H1 (cell line): Measurements from ENCODE around the gene FOXB1. TPM values are rescaled to one million over a fixed set of nuclear protein-coding genes. Genes with fewer than 3 reads are reported as not detected.

ENCODE experiments used
- CBX5 ChIP-seq: fragments of 300-800, 300-1000 bp; sonication (generic); IDR thresholded peaks from 2 replicates; pipeline ENCODE4 v1.7.1; 2016; ENCODE audit warnings: antibody characterized with exemption, low read length, low read depth
- CEBPB ChIP-seq: IDR thresholded peaks from 2 replicates; pipeline ENCODE4 v1.6.1; 2012; ENCODE audit warnings: low read depth, low read length
- CHD7 ChIP-seq: fragments of 300-600 bp; sonication (generic); IDR thresholded peaks from 2 replicates; pipeline ENCODE4 v1.7.1; 2012; ENCODE audit warnings: low read length, moderate library complexity, mild to moderate bottlenecking, inconsistent platforms; ENCODE audit not compliant: insufficient replicate concordance
- EP300 ChIP-seq, 2 experiments: IDR thresholded peaks; 1 replicate in 1 of 2; 2 replicates in 1 of 2; pipeline ENCODE4 v1.6.1; 2011 to 2012; ENCODE audit warnings: low read depth in 2 of 2, low read length in 2 of 2, mild to moderate bottlenecking in 2 of 2, borderline replicate concordance in 1 of 2, inconsistent platforms in 1 of 2, moderate library complexity in 1 of 2
- polyA plus RNA-seq, 7 experiments: library from polyadenylated mRNA; depleted of rRNA in 3 of 7; stranded (reverse) in 5 of 7; unstranded in 2 of 7; fragments of >200 nt in 5 of 7; fragments of 200-250 nt in 2 of 7; gene quantifications; 1 replicate in 5 of 7; 2 replicates in 1 of 7; 4 replicates in 1 of 7; pipeline versions ENCODE4 v1.2.1 to v1.2.3, GENCODE V29; 2011 to 2013; ENCODE audit warnings: missing spikeins in 2 of 7, mixed read lengths in 2 of 7
- total RNA-seq: library from RNA; stranded (reverse); fragmentation: NEBNext Ultra II Directional; extraction: Animal tissue kit (Norgen Biotek cat#: 25700); gene quantifications from 2 replicates; pipeline ENCODE4 v1.2.1, GENCODE V29; 2021

Gene FOXB1
- total and polyA plus RNA-seq, 2 of the 8 experiments (the other 6 are each of a cell fraction or from before 2014, with no cell fraction given): 0.92 to 1.5 TPM

- peak; percentile 3 for TF ChIP-seq CHD7
- no peak for TF ChIP-seq CBX5
- TF ChIP-seq CEBPB: peak; percentile 53; the same call in 1 of the 2 replicates
- TF ChIP-seq EP300 (IDR thresholded peaks at IDR 0.05; ENCODE audit: borderline replicate concordance in 1 of 2, low read depth in 2 of 2, low read length in 2 of 2): no peak
These were observed 3.1 kb upstream of the FOXB1 start (continued) for GRCh38 chr15:60000824-60001609.
